Endometrium (tissue), 2 donors: ENCODE measurements around the gene EFHC2.

ENCODE experiments used
- FAIRE-seq: peaks from 2 replicates; lab custom pipeline; 2012; peaks lifted over from hg19 to GRCh38; lab: Jason Lieb, UNC
- donor health status: control.
- donor health status: control.

The EFHC2 gene, protein sequence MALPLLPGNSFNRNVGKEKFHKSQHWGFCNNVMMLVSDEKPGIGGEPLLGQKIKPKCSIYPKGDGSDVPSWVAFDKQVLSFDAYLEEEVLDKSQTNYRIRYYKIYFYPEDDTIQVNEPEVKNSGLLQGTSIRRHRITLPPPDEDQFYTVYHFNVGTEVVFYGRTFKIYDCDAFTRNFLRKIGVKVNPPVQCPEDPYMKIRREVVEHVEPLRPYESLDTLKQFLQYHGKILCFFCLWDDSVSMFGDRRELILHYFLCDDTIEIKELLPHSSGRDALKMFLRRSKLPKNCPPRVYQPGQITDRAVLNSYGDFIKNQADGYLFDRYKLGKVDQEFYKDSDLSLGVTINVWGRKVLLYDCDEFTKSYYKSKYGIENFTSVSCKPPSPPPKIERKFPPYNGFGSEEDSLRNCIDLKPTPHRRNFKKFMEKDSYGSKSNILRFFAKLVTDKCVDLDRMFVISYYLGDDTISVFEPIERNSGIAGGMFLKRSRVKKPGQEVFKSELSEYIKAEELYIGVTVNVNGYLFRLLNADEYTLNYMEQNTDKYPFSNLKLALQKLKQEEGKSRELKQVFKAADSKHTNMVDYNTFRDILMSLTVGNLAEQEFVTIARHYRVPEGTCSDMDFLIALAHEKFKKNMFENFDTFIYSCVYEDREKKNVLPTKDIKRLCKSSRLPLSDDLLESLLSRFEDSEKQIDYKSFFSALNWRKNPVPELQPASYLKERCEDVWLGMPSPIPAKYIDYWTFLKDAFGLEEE

DNA sequence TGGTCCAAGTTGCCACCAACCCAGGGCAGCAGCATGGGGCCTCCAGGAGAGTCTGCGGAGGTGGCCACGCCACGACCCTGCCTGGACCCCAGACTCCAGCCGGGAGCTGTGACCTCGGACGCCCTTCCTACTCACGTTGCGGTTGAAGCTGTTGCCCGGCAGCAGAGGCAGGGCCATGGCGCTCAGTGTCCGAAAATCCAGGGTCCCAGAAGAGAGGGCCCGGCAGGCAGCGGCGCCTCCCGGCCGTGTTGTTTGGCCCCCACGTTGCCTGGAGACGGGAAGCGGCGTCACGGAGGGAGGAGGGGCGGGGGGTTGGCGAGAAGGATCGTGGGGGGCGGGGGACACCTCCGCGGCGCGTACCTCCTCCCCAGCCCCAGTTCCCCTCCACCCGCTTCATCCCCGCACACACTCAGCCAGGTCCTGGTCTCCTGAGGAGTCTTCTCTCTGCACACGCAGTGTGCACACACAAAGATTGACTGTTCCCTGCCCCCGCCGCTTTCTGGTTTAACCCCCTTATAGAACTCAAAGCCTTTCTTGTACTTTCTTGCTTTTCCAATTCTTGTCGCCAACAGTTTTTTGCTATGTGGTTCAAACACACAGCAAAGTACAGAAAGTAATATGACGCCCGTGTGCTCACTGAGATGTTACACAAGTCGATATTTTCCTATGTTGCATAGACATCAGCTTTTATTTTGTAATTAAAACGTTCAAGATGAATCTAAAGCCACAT, at the start of gene EFHC2:
TSS of gene EFHC2 (minus strand) at position 261 of the 730 bp plus-strand sequence. CDS start at position 177, 84 bp downstream.
- FAIRE-seq = no peak

DNA sequence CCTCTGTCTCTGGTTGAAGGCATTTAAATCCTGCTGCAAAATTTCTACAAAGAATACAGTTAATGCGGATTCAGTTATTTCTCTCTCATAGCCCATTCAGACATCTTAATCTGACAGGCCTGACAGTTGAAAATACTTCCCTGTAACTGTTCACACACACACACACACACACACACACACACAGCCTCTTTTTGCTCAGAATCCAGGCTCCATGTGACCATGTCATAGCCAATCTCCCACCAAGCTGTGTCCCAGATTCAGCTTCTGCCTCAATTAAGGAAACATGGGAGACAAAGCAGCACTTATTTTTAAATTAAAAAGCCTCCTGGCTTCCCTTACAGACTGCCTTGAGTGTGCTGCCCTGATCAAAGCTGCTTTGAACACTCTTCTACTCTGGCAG, 49.3 kb upstream of the EFHC2 start:
- no peak for FAIRE-seq

DNA sequence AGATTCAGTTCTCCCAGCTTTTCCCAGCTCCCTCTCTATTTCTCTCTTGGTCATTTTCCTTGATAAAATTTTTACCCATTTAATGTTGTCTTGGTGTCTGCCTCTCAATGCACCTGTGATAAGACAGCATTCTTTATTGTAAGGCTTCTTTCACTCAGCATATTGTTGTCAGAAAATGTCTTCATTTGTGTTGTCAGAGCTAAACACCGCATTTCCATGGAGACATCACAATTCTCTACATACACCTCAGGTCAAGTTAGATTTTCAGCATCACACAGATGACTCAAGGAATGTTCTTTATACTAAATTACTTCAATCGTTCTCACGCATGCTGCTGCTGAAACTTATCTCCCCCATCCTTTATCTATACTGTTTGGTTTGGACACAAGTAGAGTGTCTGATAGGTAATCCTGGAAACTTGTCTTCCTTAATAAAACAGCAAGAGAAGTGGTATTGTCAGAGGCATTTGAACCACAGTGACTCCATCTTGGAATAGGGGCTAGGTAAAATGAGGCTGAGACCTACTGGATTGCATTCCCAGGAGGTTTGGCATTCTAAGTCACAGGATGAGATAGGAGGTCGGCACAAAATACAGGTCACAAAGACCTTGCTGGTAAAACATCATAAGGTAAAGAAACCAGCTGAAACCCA, 41.3 kb upstream of the EFHC2 start:
- FAIRE-seq = no peak

DNA sequence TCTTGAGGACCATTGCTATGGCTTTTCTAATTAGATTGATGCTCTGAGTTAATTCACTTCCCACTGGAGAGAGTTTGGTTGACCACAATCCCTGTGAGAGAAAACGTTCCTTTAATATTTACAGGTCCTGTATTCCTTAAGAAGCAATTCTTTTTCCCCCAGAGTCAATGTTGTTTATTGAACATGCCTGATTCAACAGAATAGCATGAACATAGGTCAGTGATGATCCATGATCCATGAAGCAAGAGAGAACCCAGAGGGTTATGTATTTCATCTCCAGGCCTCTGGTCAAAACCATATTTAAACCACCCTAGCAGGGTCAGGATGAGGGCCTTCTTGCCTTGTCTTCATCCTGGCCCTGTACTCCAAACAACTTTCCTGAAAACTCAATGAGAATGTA, 39.4 kb upstream of the EFHC2 start:
- FAIRE-seq = no peak

DNA sequence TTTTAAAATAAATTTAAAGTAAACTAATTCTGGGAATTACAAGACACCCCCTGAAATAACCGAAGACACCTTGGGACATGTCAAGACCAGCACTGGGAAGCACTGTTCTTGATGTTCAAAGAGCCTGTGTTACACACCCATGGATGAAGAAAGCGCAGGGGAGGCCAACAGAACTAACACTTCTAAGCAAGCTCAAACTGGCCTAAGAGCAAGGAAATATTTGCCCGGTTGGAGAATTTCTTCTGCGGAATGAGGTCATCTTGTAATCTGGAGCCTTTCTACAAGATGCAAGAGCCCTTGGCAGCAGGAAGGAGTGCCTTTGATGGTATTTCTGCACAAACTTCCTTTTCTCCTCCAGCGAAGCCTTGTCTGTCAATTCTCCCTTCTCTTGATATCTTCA, 9.3 kb upstream of the EFHC2 start:
- FAIRE-seq = no peak

DNA sequence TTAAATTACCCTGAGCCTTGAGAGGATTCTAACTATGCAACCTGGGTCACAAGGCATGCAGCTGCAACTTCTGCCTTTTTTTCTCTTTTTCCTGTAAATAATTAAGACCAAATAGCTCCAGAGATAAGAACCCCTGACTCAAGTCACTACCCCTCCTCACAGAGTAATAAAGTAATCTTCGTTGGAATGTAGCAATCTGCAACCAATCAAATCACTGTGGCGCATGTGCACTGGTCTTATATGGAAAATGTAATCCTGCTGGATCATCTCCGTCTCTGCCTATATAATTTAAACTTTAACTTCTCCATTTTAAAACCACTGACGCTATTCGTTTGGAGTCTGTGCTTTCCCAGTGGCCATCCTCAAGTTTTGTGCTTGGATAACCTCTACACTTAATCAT, 6.1 kb upstream of the EFHC2 start:
- FAIRE-seq = no peak

DNA sequence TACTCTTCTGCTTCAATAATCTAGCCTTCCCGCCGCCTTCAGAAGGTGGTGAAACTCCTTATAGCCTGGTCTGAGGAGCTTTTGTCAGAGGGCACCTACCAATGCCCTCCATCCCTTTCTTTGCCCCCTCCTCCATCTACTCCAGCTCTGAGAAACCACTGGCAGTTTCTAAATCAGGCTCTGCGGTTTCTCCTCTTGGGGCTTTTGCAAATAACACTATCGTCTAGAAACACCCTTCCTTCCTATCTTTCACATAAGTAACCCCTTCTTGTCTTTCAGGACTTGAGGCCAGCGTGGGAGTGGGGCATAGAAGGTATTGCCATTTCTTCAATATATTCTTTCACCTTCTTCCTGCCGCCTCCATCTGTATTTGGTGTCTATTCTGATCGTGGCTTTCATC, 1.2 kb upstream of the EFHC2 start:
- FAIRE-seq = no peak

DNA sequence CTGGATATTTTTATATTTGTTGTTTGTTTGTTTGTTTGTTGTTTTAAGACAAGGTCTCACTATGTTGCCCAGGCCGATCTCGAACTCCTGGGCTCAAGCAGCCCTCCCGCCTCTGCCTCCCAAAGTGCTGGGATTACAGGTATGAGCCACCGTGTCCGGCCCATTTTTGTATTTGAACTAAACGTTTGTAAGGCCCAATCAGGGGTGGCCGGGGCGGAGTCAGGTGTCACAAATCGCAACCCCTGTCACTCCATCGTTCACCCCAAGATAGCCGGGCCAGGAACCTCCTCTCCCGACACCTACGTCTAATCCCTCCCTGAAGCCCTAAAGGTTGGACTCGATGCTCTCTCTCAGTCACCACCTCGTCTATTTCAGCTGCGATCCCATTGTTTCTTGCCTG, 722 bp upstream of the EFHC2 start:
- FAIRE-seq = no peak

DNA sequence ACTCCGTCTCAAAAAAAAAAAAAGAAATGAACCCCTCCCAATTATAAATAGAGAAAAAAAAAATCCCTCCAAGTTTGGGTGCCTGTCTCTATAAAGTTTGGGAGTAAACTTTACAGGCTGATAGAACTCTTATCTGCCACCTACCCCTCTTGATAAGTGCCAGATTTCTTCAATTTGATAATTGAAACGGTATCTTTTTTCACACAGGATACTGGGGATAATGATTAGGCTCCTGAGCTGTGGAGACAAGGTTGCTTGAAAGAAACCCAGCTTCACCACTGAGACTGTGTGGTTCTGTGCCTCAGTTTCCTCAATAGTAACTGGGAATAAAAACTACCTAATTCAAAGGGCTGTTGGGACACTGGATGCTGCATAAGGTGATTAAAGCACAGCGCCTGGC, 606 bp downstream of the EFHC2 start:
- FAIRE-seq = no peak

DNA sequence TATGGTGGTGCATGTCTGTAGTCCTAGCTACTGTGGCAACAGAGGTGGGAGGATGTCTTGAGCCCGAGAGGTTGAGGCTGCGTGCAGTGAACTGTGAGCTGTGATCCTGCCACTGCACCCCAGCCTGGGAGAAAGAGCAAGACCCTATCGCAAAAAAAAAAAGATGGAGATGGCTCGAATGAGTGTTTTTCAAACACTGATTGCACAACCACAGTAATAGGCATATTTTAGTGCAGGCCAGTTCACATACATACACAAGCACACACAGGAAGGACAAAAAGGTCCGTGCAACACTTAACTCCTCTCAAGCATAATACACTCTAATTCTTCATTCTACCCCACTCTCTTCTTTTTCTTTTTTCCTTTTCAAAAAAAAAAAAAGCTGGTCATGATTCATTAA, 5.1 kb downstream of the EFHC2 start:
- FAIRE-seq = no peak

DNA sequence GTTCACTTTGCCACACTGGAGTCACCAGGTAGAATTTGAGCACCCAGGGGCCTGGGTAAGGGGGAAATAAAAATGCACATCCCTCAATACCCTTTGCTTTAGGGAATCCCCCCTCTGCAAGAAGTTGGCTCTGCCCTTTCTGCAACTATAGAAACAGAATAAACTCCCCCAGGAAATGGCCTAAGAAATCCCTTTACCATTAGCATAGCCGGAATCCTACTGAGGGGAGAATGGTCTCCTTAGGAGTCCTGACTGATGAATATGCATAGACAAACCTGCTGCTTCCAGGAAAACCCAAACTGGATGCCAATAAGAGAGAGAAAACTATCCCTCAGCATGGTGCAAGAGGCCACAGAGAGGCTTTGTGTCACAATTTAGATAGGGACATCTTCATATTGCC, 11.0 kb downstream of the EFHC2 start:
- no peak for FAIRE-seq

DNA sequence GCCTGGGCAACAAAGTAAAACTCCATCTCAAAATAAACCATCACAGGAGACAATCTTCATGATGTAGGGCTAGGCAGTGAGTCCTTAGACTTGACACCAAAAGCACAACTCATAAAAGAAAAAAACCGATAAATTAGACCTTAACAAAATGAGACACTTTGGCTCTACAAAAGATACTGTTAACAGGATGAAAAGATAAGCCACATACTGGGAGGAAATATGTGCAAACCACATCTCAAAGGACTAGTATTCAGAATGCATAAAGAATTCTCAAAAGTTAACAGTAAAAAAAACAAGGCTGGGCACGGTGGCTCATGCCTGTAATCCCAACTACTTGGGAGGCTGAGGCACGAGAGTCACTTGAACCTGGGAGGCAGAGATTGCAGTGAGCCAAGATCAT, 13.2 kb downstream of the EFHC2 start:
- no peak for FAIRE-seq

DNA sequence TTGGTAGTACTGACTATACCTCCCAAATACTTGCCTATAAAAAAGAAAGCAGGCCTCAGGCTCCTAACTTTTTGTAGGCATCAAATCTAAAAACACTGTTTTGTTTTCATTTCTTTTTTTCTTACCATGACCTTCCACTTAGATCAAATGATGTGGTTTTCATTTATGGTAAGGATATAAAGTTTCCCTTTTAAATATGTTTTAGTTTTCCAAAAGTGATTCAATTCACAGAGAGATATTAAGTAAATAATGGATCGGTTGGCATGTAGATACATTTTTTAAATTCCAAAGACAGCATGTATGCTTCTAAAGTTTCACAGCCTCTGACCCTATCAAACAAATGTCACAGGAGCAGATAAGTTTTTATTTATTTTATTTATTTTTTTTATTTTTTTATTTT, 23.9 kb downstream of the EFHC2 start:
- no peak for FAIRE-seq

DNA sequence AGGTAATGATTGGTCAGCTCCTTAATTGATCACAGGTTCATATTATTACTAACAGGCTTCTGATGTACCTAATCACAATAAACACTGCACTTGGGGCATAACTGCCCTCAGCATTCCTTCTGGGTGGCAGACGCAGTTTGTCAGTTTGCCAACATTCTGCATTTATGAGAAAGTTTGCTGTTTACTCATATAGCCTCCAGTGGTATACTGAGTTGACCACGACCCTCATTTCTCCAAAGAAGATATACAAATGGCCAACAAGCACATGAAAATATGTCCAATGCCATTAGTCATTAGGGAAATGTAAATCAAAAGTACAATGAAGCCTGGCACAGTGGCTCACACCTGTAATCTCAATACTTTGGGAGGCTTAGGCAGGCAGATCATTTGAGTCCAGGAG, 26.3 kb downstream of the EFHC2 start:
- no peak for FAIRE-seq

DNA sequence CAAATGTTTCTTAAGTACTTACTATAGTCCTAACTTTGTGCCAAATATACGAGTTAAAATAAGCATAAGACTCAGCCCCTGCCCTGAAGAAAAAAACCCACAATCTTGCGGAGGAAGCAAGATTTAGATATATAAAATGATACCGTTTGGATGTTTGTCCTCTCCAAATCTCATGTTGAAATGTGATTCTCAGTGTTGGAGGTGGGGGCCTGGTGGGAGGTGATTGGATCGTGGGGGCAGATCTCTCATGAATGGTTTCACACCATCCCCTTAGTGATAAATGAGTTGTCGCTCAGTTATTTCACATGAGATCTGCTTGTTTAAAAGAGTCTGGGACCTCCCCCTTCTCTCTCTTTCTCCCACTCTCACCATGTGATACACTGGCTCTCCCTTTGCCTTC, 28.7 kb downstream of the EFHC2 start:
- no peak for FAIRE-seq

DNA sequence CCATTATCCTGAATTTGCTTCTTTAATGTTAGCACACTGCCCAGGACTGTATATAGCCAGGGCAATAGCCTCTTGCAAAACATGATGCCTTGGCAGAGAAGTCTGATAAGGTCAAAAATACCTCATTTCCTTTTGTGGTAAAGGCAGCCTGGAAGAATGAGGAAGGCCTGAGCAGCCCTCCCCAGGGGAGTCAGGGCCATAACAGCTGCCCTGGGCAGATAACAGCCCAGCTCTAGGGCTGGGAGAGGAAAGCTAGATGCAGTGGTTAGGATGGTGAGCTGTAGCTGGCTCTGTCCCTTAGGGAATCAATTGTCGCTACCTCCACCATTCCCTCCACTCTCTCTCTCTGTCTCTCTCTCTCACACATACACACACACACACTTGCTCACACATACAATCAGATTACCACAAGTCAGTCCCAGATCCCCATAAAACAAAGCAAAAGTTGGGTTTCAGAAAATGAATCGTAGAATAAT, 29.2 kb downstream of the EFHC2 start:
- FAIRE-seq = no peak

DNA sequence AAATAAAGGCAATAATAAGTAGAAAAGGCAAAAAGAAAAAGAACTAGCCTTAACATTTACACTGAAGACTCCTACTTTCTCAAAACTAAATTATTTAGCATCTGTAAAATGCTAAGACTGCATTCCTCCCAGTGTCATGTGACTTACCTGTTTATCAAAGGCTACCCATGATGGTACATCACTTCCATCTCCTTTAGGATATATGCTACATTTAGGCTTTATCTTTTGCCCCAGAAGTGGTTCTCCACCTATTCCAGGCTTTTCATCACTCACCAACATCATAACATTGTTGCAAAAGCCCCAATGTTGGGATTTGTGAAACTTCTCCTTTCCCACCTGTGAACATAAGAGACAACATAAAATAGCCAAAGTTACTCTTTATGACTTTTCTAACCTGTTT, 31.1 kb downstream of the EFHC2 start:
- FAIRE-seq = no peak

DNA sequence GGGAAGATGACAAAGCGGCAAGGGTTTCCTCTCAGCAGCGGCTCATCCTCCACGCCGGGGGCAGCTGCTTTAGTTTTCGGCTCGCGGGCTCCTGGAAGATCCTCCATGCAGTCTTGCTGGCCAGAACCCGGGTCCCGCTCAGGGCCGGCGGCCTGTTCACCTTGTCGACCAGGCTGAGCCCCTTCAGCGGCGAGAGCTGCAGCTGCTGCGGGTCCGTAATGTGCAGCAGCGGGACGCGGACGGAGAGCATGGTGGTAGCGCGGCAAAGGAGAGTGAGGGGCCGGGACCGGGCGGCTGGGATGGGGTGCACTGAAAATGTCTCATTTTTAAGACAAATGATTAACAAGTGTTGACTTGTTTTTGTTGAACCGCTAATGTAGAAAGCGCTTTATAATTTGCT, 33.2 kb downstream of the EFHC2 start:
- FAIRE-seq = no peak

DNA sequence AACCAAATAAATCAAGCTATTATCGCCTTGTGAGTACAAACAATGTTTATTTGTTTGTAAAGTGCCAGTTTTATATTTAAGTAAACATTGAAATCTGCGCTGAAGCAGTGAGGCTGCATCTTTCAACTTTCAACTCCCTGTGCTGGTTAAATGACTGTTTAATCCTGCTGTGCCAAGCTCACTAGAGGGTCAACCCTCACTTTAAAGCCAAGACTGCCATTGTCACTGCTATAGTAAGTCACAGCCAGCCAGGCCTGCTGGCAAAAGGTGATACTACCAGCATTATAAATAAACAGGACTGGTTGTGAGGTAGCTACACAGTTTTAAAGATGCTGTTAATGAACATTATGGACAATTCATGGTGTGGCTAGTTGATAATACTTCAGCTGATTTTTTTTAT, 34.6 kb downstream of the EFHC2 start:
- FAIRE-seq = no peak

DNA sequence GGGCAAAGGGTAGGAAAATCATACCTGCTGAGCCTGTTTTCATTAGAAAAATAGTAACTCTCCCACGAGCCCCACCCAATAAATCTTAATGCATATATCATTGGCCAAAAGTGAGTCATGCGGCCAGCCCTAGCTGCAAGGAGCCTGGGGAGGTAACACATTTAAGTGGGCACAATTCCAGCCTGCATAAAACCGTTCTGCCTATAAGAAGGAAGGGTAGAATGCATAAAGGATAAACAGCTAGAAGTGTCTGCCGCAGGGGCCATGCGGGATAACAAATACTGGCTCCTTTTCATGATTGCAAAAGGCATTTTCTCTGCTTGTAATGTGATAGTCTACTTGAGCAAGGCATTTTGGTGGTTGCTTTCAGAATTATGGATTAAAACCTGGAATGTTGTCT, 37.1 kb downstream of the EFHC2 start:
- no peak for FAIRE-seq

DNA sequence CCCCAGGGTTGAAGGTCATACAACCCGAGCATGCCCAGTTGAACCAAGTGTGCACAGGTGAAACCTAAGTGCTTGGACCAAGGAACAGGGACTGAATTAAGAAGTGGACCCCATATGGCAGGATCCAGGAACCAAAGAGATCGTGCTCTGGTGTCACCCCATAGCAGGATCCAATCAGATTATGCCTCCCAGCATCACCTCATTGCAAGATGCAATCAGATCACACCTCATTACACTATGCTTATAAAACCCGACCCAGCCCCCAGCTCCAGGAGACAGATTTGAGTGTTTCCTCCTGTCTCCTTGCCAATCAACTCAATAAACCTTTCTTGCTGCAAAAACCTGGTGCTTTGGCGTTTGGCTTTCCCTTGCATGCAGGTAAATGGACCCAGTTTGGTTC, 37.6 kb downstream of the EFHC2 start:
- FAIRE-seq = no peak

DNA sequence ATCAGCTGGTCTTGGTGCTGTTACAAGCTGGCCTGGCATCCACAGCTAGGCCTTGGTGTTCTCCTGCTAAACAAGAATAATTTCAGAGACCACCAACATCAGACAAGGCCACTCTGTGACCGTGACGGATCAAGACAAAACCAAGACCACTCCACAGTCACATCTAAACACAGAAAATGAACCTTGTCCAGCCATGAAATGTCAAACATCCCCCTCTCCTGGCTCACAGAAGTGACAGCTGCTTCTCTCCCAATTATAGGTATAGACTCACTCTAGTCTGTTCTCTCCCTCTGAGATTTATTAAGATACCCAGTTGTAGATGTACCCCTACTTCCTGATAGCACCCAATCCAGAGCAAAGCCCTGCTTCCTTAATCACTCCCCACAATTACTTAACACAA, 40.4 kb downstream of the EFHC2 start:
- no peak for FAIRE-seq
